ENCODE measurements around the gene FCHSD2.

DNA sequence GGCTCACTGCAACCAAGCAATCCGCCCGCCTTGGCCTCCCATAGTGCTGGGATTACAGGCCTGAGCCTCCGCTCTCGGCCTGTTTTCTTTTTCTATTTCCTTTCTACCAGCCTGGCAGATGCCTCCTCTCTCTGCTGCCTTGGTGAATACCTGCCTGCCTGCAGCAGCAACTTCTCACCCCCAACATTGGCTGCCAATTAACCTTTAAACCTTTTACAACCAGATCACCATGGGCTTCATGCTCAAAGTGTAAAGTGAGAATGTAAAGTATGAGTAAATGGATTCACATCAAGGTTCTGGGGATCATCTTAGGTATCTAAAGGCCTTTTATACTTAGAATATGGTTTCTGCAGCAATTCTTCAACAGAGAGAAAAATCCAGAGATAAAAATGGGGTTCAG lies 13.0 kb upstream of the FCHSD2 start:
- TF ChIP-seq, protein P1, sequence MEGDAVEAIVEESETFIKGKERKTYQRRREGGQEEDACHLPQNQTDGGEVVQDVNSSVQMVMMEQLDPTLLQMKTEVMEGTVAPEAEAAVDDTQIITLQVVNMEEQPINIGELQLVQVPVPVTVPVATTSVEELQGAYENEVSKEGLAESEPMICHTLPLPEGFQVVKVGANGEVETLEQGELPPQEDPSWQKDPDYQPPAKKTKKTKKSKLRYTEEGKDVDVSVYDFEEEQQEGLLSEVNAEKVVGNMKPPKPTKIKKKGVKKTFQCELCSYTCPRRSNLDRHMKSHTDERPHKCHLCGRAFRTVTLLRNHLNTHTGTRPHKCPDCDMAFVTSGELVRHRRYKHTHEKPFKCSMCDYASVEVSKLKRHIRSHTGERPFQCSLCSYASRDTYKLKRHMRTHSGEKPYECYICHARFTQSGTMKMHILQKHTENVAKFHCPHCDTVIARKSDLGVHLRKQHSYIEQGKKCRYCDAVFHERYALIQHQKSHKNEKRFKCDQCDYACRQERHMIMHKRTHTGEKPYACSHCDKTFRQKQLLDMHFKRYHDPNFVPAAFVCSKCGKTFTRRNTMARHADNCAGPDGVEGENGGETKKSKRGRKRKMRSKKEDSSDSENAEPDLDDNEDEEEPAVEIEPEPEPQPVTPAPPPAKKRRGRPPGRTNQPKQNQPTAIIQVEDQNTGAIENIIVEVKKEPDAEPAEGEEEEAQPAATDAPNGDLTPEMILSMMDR (conservative IDR thresholded peaks at IDR 0.05): no peak
- no peak for TF ChIP-seq EZH2 (IDR thresholded peaks at IDR 0.05; ENCODE audit: low read depth)

All from PC-9 (cell line).